SU-DHL-6 (cell line): ENCODE measurements around the gene JPH4.

Source experiments
- H2AFZ ChIP-seq: fragments of 200-600 bp; sonication (generic); 2 replicates; pipeline ENCODE4 v1.6.1; 2014; ENCODE audit warnings: low read depth, mild to moderate bottlenecking, moderate library complexity, mixed read lengths, antibody characterized with exemption, low read length; ENCODE audit not compliant: severe bottlenecking
- H3F3A ChIP-seq: fragments of 200-600 bp; shearing (Covaris generic); 2 replicates; pipeline ENCODE4 v1.6.0; 2016; ENCODE audit warnings: antibody characterized with exemption, mild to moderate bottlenecking; ENCODE audit not compliant: insufficient read depth
- H3K27ac ChIP-seq: fragments of 200-600 bp; sonication (generic); 2 replicates; pipeline ENCODE4 v1.5.1; 2016; ENCODE audit warnings: low read depth, mild to moderate bottlenecking, low read length, moderate library complexity, mixed read lengths
- H3K27me3 ChIP-seq: fragments of 200-600 bp; sonication (generic), shearing (Covaris generic); 2 replicates; pipeline ENCODE4 v1.6.0; 2014; ENCODE audit warnings: mild to moderate bottlenecking, low read length
- H3K36me3 ChIP-seq: fragments of 200-600 bp; sonication (generic); 2 replicates; pipeline ENCODE4 v1.6.1; 2014; ENCODE audit warnings: mild to moderate bottlenecking, low read length, mixed read lengths
- H3K4me2 ChIP-seq: fragments of 300-600, 200-600 bp; shearing (Covaris generic), sonication (generic); 2 replicates; pipeline ENCODE4 v1.6.0; 2014; ENCODE audit warnings: low read length, low read depth, mild to moderate bottlenecking; ENCODE audit not compliant: poor library complexity, severe bottlenecking
- H3K4me3 ChIP-seq: fragments of 200-600 bp; sonication (generic); 2 replicates; pipeline ENCODE4 v1.5.1; 2014; ENCODE audit warnings: antibody characterized with exemption, low read length, mild to moderate bottlenecking, mixed read lengths; ENCODE audit not compliant: insufficient read depth, poor library complexity, severe bottlenecking
- H3K79me2 ChIP-seq: fragments of 200-600 bp; sonication (generic); 2 replicates; pipeline ENCODE4 v1.6.1; 2014; ENCODE audit warnings: mild to moderate bottlenecking, low read length, moderate library complexity; ENCODE audit not compliant: insufficient read depth
- H3K9ac ChIP-seq: fragments of 200-600 bp; sonication (generic); 2 replicates; pipeline ENCODE4 v1.7.0; 2014; ENCODE audit warnings: mild to moderate bottlenecking, low read length
- H3K9me2 ChIP-seq: fragments of 200-600 bp; sonication (generic); replicated peaks from 2 replicates; pipeline ENCODE4 v1.6.1; 2014; ENCODE audit warnings: low read length; ENCODE audit not compliant: insufficient read depth
- H3K9me3 ChIP-seq: fragments of 200-600 bp; sonication (generic); 2 replicates; pipeline ENCODE4 v1.6.1; 2014; ENCODE audit warnings: low read length, mixed read lengths; ENCODE audit not compliant: insufficient read depth
- H4K20me1 ChIP-seq: fragments of 200-600 bp; sonication (generic); 2 replicates; pipeline ENCODE4 v1.6.1; 2014; ENCODE audit warnings: low read depth, mild to moderate bottlenecking, antibody characterized with exemption, low read length, moderate library complexity, mixed read lengths
- EZH2phosphoT487 ChIP-seq: fragments of 200-600 bp; sonication (generic), shearing (Covaris generic); conservative IDR thresholded peaks from 2 replicates; pipeline ENCODE4 v1.6.1; 2018; ENCODE audit warnings: mild to moderate bottlenecking, antibody characterized with exemption, low read length, moderate library complexity, mixed read lengths
- TF ChIP-seq, protein P1 (sequence below): fragments of 200-600 bp; sonication (generic); IDR thresholded peaks from one replicate; pipeline ENCODE4 v1.5.1; 2017; ENCODE audit warnings: antibody characterized with exemption, mild to moderate bottlenecking, low read length, moderate library complexity; ENCODE audit not compliant: insufficient read depth, poor library complexity, severe bottlenecking

Gene JPH4

DNA sequence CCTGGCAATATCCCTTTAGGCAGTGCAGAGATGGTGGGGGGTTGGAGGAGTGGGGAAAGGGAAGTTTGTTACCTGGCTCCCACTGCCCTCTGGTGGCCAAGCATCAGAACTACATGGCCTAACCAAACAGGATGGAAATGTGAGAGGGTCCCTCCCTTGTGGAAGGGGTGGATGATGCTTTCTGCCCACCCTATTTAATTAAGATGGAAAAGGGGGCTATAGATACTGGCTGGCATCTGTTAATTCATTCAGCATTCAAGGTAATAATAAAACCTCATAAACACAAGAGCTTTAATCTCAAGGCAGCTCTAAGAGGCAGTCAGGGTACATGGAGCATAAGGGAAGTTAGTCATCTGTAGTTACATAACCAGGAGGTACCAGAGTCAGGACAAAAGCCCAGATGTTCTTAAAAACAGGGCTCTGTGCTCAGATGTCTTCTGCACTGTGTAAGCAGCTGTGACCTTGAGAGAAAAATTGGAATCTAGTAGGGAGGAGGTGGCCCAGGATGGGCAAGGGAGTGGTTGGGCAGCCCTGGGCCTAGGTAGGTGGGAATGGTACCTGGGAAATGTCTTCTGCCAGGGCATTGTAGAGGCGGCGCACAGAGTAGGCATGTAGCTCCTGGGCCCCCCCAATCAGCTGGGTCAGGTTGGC, 15.6 kb downstream of the JPH4 start:
- TF ChIP-seq EZH2phosphoT487 = no peak
- TF ChIP-seq, protein P1, sequence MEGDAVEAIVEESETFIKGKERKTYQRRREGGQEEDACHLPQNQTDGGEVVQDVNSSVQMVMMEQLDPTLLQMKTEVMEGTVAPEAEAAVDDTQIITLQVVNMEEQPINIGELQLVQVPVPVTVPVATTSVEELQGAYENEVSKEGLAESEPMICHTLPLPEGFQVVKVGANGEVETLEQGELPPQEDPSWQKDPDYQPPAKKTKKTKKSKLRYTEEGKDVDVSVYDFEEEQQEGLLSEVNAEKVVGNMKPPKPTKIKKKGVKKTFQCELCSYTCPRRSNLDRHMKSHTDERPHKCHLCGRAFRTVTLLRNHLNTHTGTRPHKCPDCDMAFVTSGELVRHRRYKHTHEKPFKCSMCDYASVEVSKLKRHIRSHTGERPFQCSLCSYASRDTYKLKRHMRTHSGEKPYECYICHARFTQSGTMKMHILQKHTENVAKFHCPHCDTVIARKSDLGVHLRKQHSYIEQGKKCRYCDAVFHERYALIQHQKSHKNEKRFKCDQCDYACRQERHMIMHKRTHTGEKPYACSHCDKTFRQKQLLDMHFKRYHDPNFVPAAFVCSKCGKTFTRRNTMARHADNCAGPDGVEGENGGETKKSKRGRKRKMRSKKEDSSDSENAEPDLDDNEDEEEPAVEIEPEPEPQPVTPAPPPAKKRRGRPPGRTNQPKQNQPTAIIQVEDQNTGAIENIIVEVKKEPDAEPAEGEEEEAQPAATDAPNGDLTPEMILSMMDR = peak; percentile 87
- Histone ChIP-seq H2AFZ (no peak overlapping the region), H3K9me3 (no peaks in the 10 kb centered on the region), H4K20me1 (no peaks in the 10 kb centered on the region), H3K9ac (no peak overlapping the region), H3K36me3 (no peaks in the 10 kb centered on the region), H3K4me3 (no peak overlapping the region), H3K27ac (no peak overlapping the region), H3K9me2 (no peaks in the 10 kb centered on the region), H3K27me3 (no peaks in the 10 kb centered on the region), H3K79me2 (peaks cover 18% of the 10 kb centered on the region), H3F3A (peaks cover 5% of the 10 kb centered on the region), H3K4me2 (no peak overlapping the region)

DNA sequence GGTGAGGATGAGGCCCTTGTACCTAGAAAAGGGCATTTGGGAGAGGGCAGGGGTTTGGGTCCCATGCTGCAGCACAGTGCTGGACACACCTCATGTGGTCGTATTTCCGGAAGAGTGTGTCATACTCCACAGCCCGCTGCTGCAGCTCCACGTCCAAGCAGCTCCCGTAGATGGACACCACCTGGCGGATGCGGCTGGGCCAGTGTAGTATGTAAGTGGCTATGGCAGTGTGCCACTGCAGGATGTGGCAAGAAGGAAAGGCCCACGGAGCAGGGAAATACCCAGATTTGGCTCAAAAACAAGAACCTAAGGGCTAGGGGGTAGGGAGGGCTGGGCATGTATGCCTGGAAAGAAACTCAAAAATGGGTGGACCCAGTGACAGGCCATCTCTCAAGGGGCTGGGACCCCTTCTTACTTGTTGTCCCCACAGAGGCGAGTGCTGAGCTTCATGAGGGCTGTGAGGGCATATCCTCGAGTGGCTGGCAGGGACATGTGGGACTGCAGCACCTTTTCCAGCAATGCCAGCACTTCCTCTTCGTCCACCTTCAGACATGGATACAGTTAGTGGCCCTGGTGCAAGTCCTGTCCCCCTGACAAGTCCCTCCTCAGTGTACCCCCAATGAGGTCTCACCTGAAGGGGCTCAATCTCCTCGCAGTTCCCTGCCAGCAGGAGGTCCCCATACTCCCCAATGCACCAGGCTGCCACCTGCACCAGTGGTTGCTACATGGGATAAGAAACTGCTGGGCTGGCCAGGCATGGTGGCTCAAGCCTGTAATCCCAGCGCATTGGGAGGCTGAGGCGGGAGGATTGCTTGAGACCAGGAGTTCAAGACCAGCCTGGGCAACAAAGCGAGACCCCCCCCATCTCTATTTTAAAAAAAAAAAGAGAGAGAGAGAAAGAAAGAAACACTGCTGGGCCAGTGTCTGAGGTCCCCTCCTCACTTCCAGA, 16.4 kb downstream of the JPH4 start:
- TF ChIP-seq, protein P1 = no peak
- no peak for TF ChIP-seq EZH2phosphoT487
- H3K4me2 ChIP-seq = no peak overlapping the region
- no peak overlapping the region for H2AFZ ChIP-seq
- H3K36me3 ChIP-seq = no peaks in the 10 kb centered on the region
- H4K20me1 ChIP-seq = no peaks in the 10 kb centered on the region
- no peaks in the 10 kb centered on the region for H3K9me2 ChIP-seq
- no peak overlapping the region for H3K9ac ChIP-seq
- peaks cover 13% of the 10 kb centered on the region for H3F3A ChIP-seq
- H3K9me3 ChIP-seq = no peaks in the 10 kb centered on the region
- H3K27me3 ChIP-seq = no peaks in the 10 kb centered on the region
- no peak overlapping the region for H3K27ac ChIP-seq
- H3K4me3 ChIP-seq = no peak overlapping the region
- peaks cover 16% of the 10 kb centered on the region for H3K79me2 ChIP-seq

DNA sequence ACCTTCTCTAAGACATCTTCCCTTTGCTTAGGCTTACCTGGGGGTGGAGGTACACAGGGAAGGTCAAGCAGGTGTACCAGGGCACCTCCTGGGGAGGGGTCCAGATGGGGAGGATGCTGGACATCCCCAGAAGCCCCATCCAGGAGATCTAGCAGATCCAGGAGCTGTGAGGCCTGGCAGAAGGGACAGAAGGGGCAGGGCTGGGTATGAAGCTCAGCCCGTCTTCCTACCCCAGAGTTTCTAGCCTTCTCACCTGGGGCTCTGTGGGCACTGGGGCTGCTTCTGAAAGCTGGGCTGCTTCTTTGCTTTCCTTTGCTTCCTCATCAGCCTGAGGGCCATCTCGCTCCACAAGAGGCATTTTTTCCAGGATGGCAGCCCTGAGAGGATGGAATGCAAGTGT, 17.3 kb downstream of the JPH4 start:
- H3K9me3 ChIP-seq = no peaks in the 10 kb centered on the region
- H3K4me3 ChIP-seq = no peak overlapping the region
- H3K27me3 ChIP-seq = no peaks in the 10 kb centered on the region
- H2AFZ ChIP-seq = no peak overlapping the region
- H3K9me2 ChIP-seq = no peaks in the 10 kb centered on the region
- H3F3A ChIP-seq = peaks cover 15% of the 10 kb centered on the region
- H3K27ac ChIP-seq = no peak overlapping the region
- H4K20me1 ChIP-seq = no peaks in the 10 kb centered on the region
- H3K36me3 ChIP-seq = no peaks in the 10 kb centered on the region
- no peak overlapping the region for H3K4me2 ChIP-seq
- peaks cover 15% of the 10 kb centered on the region; the same call in 1 of the 2 replicates for H3K79me2 ChIP-seq
- no peak overlapping the region for H3K9ac ChIP-seq
- TF ChIP-seq EZH2phosphoT487 = no peak
- TF ChIP-seq, protein P1 = no peak
